A549 (cell line): Measurements from ENCODE around the gene SYCN. TPM values are rescaled to one million over a fixed set of nuclear protein-coding genes. Genes with fewer than 3 reads are reported as not detected.

Experiments used
- ATAC-seq, 2 experiments: fragments of 200-7000 bp in 1 of 2; fragments of >200 bp in 1 of 2; cut with Nextera tagmentation in 1 of 2; cut with Tn5 transposase in 1 of 2; 3 replicates each; pipeline versions ENCODE4 v1.8.0 to v1.9.1; 2018 to 2020; ENCODE audit warnings: mild to moderate bottlenecking in 1 of 2, moderate library complexity in 1 of 2
- CTCF ChIA-PET: fragments of 300-600 bp; sonication (Branson Sonifier 250); formaldehyde crosslinking; extraction: SDS; loops from one replicate; lab custom pipeline; 2021; ENCODE audit warnings: antibody characterized with exemption, inconsistent platforms; lab: Yijun Ruan, JAX
- POLR2A ChIA-PET: fragments of 350-600 bp; formaldehyde crosslinking; extraction: SDS; loops from one replicate; lab custom pipeline; 2021; ENCODE audit warnings: antibody characterized with exemption, inconsistent platforms; lab: Yijun Ruan, JAX
- DNase-seq, 2 experiments: peaks; one replicate each; pipeline versions ENCODE4 v3.0.0 to v3.0.0-alpha.2; 2011 to 2016; ENCODE audit warnings: low read depth in 1 of 2, low spot score in 1 of 2
- FAIRE-seq: peaks from 2 replicates; lab custom pipeline; 2011; peaks lifted over from hg19 to GRCh38; lab: Jason Lieb, UNC
- H3K27ac ChIP-seq, 2 experiments: fragments of >200 bp; sonication (Bioruptor Twin); formaldehyde crosslinking; 3 replicates each; pipeline ENCODE4 v1.5.1; 2016 to 2017
- H3K4me1 ChIP-seq: fragments of >200 bp; sonication (Bioruptor Twin); formaldehyde crosslinking; 3 replicates; pipeline ENCODE4 v1.6.1; 2016
- H3K4me2 ChIP-seq: fragments of >200 bp; sonication (Bioruptor Twin); formaldehyde crosslinking; 3 replicates; pipeline ENCODE4 v1.6.1; 2016
- H3K4me3 ChIP-seq: fragments of >200 bp; sonication (Bioruptor Twin); formaldehyde crosslinking; 3 replicates; pipeline ENCODE4 v1.5.1; 2016
- H3K9me3 ChIP-seq: fragments of >200 bp; sonication (Bioruptor Twin); formaldehyde crosslinking; 3 replicates; pipeline ENCODE4 v1.6.1; 2016
- BHLHE40 ChIP-seq: IDR thresholded peaks from 2 replicates; pipeline ENCODE4 v1.6.1; 2012; ENCODE audit warnings: low read depth, low read length, inconsistent platforms
- CBX8 ChIP-seq: fragments of 200-600 bp; sonication (generic); IDR thresholded peaks from 2 replicates; pipeline ENCODE4 v1.6.1; 2016
- CHD2 ChIP-seq: fragments of 150-350 bp; IDR thresholded peaks from 2 replicates; pipeline ENCODE4 v1.6.1; 2014; ENCODE audit warnings: low read length; ENCODE audit not compliant: partially characterized antibody
- CHD4 ChIP-seq: fragments of 200-600 bp; sonication (generic); IDR thresholded peaks from 2 replicates; pipeline ENCODE4 v1.6.1; 2016; ENCODE audit warnings: antibody characterized with exemption, mild to moderate bottlenecking, borderline replicate concordance
- E2F6 ChIP-seq: IDR thresholded peaks from 2 replicates; pipeline ENCODE4 v1.6.1; 2012; ENCODE audit warnings: low read depth, borderline replicate concordance
- EHF ChIP-seq: fragments of 250-450 bp; sonication (Bioruptor Pico); IDR thresholded peaks from 2 replicates; pipeline ENCODE4 v1.5.0; 2020; ENCODE audit warnings: mild to moderate bottlenecking
- ELK1 ChIP-seq: fragments of 150-350 bp; IDR thresholded peaks from 2 replicates; pipeline ENCODE4 v1.6.1; 2014; ENCODE audit warnings: low read depth, mild to moderate bottlenecking, low read length
- FOSL2 ChIP-seq, 2 experiments: fragments of 450-650 bp in 1 of 2; fragments of >200 bp in 1 of 2; sonication (Bioruptor Twin) in 1 of 2; formaldehyde crosslinking; IDR thresholded peaks; 2 replicates each; pipeline versions ENCODE4 v1.5.0 to v1.6.1; 2016 to 2020; ENCODE audit warnings: mild to moderate bottlenecking in 1 of 2, moderate library complexity in 1 of 2
- FOXS1 ChIP-seq: fragments of 250-450 bp; sonication (Bioruptor Pico); IDR thresholded peaks from 2 replicates; pipeline ENCODE4 v1.5.0; 2020; ENCODE audit warnings: mild to moderate bottlenecking, moderate library complexity
- GATA3 ChIP-seq: IDR thresholded peaks from 2 replicates; pipeline ENCODE4 v1.6.1; 2012; ENCODE audit warnings: borderline replicate concordance
- HES2 ChIP-seq: fragments of >200 bp; sonication (Bioruptor Twin); formaldehyde crosslinking; IDR thresholded peaks from 2 replicates; pipeline ENCODE4 v1.6.1; 2016
- HEYL ChIP-seq: fragments of 250-450 bp; sonication (Bioruptor Pico); IDR thresholded peaks from 2 replicates; pipeline ENCODE4 v1.8.0; 2021; ENCODE audit warnings: mild to moderate bottlenecking, moderate library complexity
- HMGXB4 ChIP-seq: fragments of 250-450 bp; sonication (Bioruptor Pico); IDR thresholded peaks from 2 replicates; pipeline ENCODE4 v1.5.0; 2021; ENCODE audit warnings: mild to moderate bottlenecking, moderate library complexity, borderline replicate concordance
- HOXB13 ChIP-seq: fragments of 250-450 bp; sonication (Bioruptor Pico); IDR thresholded peaks from 2 replicates; pipeline ENCODE4 v1.5.0; 2020; ENCODE audit warnings: low read depth, mild to moderate bottlenecking, moderate library complexity
- JUNB ChIP-seq: fragments of >200 bp; sonication (Bioruptor Twin); formaldehyde crosslinking; IDR thresholded peaks from 2 replicates; pipeline ENCODE4 v1.6.1; 2016
- MAFK ChIP-seq: fragments of 450-650 bp; IDR thresholded peaks from 2 replicates; pipeline ENCODE4 v1.6.1; 2014; ENCODE audit not compliant: partially characterized antibody
- NFE2L2 ChIP-seq: fragments of 150-350 bp; conservative IDR thresholded peaks from 2 replicates; pipeline ENCODE4 v1.6.1; 2014; ENCODE audit warnings: low read length
- POLR2A ChIP-seq: IDR thresholded peaks from 2 replicates; pipeline ENCODE4 v1.6.1; 2012; ENCODE audit warnings: mild to moderate bottlenecking, low read length
- RAD21 ChIP-seq, 2 experiments: fragments of >200 bp in 1 of 2; sonication (Bioruptor Twin) in 1 of 2; formaldehyde crosslinking in 1 of 2; IDR thresholded peaks in 1 of 2; conservative IDR thresholded peaks in 1 of 2; 2 replicates in 1 of 2; 3 replicates in 1 of 2; pipeline ENCODE4 v1.6.1; 2012 to 2018; ENCODE audit warnings: inconsistent platforms in 1 of 2
- RARB ChIP-seq: fragments of 250-450 bp; sonication (Bioruptor Pico); IDR thresholded peaks from 2 replicates; pipeline ENCODE4 v1.8.0; 2021; ENCODE audit warnings: mild to moderate bottlenecking, moderate library complexity
- RCOR1 ChIP-seq: fragments of 150-350 bp; IDR thresholded peaks from 2 replicates; pipeline ENCODE4 v1.6.1; 2014; ENCODE audit warnings: antibody characterized with exemption, low read length, low read depth
- TFCP2L1 ChIP-seq: fragments of 250-450 bp; sonication (Bioruptor Pico); IDR thresholded peaks from 2 replicates; pipeline ENCODE4 v1.5.0; 2021; ENCODE audit warnings: mild to moderate bottlenecking
- ZC3H11A ChIP-seq: fragments of 450-650 bp; IDR thresholded peaks from 2 replicates; pipeline ENCODE4 v1.6.1; 2014; ENCODE audit warnings: antibody characterized with exemption, mild to moderate bottlenecking
- ZFP36 ChIP-seq: fragments of 450-650 bp; IDR thresholded peaks from 2 replicates; pipeline ENCODE4 v1.6.1; 2014; ENCODE audit warnings: borderline replicate concordance; ENCODE audit not compliant: partially characterized antibody
- ZNF302 ChIP-seq: fragments of 250-450 bp; sonication (Bioruptor Pico); IDR thresholded peaks from 2 replicates; pipeline ENCODE4 v1.9.0; 2021; ENCODE audit warnings: inconsistent platforms, mild to moderate bottlenecking, moderate library complexity
- WGBS: methylation state at CpG from one replicate; pipeline ENCODE4 v1.1.6; 2017; ENCODE audit errors: missing lambda C conversion rate; 5-methylcytosine and 5-hydroxymethylcytosine counted together
- polyA plus RNA-seq, 4 experiments: library from polyadenylated mRNA; depleted of rRNA in 3 of 4; stranded (reverse); fragments of >200 nt; fragmentation: RNase III in 1 of 4; extraction: RNeasy Plus Mini Kit Qiagen cat#74134 plus additional on column Dnase treatment in 1 of 4; gene quantifications; 2 replicates in 3 of 4; 3 replicates in 1 of 4; pipeline ENCODE4 v1.2.3, GENCODE V29; 2011 to 2017

The SYCN gene
- polyA plus RNA-seq, 2 of the 4 experiments (the other 2 are of a cell fraction): not detected

GRCh38 chr19:39177736-39178135, 26.3 kb downstream of the SYCN start:
- POLR2A ChIA-PET: no interaction called here
- no peak for TF ChIP-seq FOXS1
- TF ChIP-seq HOXB13 (CRISPR knock-in tag): no peak
- no peak for TF ChIP-seq NFE2L2
- TF ChIP-seq E2F6: no peak
- no peak for TF ChIP-seq ZFP36
- no peak for TF ChIP-seq POLR2A
- no peak for TF ChIP-seq ZC3H11A
- TF ChIP-seq CBX8: no peak
- no peak for TF ChIP-seq HEYL (CRISPR knock-in tag)
- no peak for TF ChIP-seq HMGXB4 (CRISPR knock-in tag)
- no peak for TF ChIP-seq ELK1
- TF ChIP-seq HES2: no peak
- TF ChIP-seq TFCP2L1 (CRISPR knock-in tag): no peak
- TF ChIP-seq CHD2: no peak
- TF ChIP-seq BHLHE40: no peak
- TF ChIP-seq EHF (CRISPR knock-in tag): no peak
- TF ChIP-seq FOSL2 (IDR thresholded peaks at IDR 0.05): no peak
- TF ChIP-seq FOSL2 (CRISPR knock-in tag; IDR thresholded peaks at IDR 0.05): no peak
- TF ChIP-seq GATA3: no peak
- TF ChIP-seq RARB (CRISPR knock-in tag): no peak
- CTCF ChIA-PET: interaction anchor here (0.6 to 5.6 kb wide), 7 partner anchors 10 to 775 kb away, joined by 3 to 55 read pairs (median 18); partner anchors contain the start of gene FAM98C

GRCh38 chr19:39177110-39177699, 26.9 kb downstream of the SYCN start:
- POLR2A ChIA-PET: no interaction called here
- no peak overlapping the region for H3K4me2 ChIP-seq
- no peak for TF ChIP-seq ZNF302
- no peak for TF ChIP-seq E2F6
- TF ChIP-seq RCOR1: no peak
- TF ChIP-seq FOXS1: no peak
- no peak for TF ChIP-seq CHD4
- TF ChIP-seq RAD21 (conservative IDR thresholded peaks at IDR 0.05 in 1 of 2, IDR thresholded peaks at IDR 0.05 in 1 of 2): no peak
- no peak for TF ChIP-seq MAFK
- TF ChIP-seq JUNB: no peak
- no peak for TF ChIP-seq HES2
- FAIRE-seq (no peak), ATAC-seq (0 out of 6 replicates have a peak, but pooled peaks of 1 of the 2 experiments have one; percentile 6), DNase-seq (no peak)
- no peak overlapping the region for H3K4me3 ChIP-seq
- H3K9me3 ChIP-seq: no peaks in the 10 kb centered on the region
- whole genome bisulfite sequencing: 95% methylated on average over 10 of the region's 10 CpGs
- no peaks in the 10 kb centered on the region for H3K4me1 ChIP-seq
- CTCF ChIA-PET: interaction anchor here (0.6 to 5.6 kb wide), 10 partner anchors 10 to 1693 kb away, joined by 3 to 55 read pairs (median 10); partner anchors contain the start of gene FAM98C
- H3K27ac ChIP-seq: no peak overlapping the region

More at GRCh38 chr19:39177736-39178135, 26.3 kb downstream of the SYCN start:
- Histone ChIP-seq H3K4me1 (no peaks in the 10 kb centered on the region), H3K4me2 (no peak overlapping the region), H3K9me3 (no peaks in the 10 kb centered on the region), H3K4me3 (no peak overlapping the region), H3K27ac (no peak overlapping the region)
- no peak for FAIRE-seq
- 91% methylated on average over 11 of the region's 11 CpGs for WGBS
- ATAC-seq: no peak
- DNase-seq: no peak
